IPS-NIHi7 (cell line): ENCODE results near the gene ITCH.
"Not testable (repeated sequence)": the region's sequence is repeated elsewhere in the genome, so short reads cannot be mapped to it uniquely, and the experiment has no call there.

Source experiments
- DNase-seq: peaks from one replicate; pipeline ENCODE4 v3.0.0; 2012; ENCODE audit warnings: mixed read lengths; ENCODE audit errors: extremely low spot score

The ITCH gene

GRCh38 chr20:34377072-34377847 is 14.2 kb downstream of the ITCH start:
- DNase-seq: no peak

- DNase-seq: no peak
These were observed 19.1 kb downstream of the ITCH start for GRCh38 chr20:34382174-34382573.

- DNase-seq: not testable (repeated sequence)
These were observed 19.9 kb downstream of the ITCH start for GRCh38 chr20:34382877-34383455.

- no peak for DNase-seq
These were observed 22.4 kb downstream of the ITCH start for GRCh38 chr20:34385464-34385863.

- no peak for DNase-seq
These were observed 24.9 kb downstream of the ITCH start for GRCh38 chr20:34388000-34388399.

- no peak for DNase-seq
These were observed 25.6 kb downstream of the ITCH start for GRCh38 chr20:34388678-34389077.

GRCh38 chr20:34389206-34389953 is 26.3 kb downstream of the ITCH start:
- no peak for DNase-seq

- DNase-seq: no peak
These were observed 27.0 kb downstream of the ITCH start for GRCh38 chr20:34389954-34390555.

GRCh38 chr20:34396408-34396807 is 33.3 kb downstream of the ITCH start:
- DNase-seq: no peak

- DNase-seq: no peak
These were observed 34.0 kb downstream of the ITCH start for GRCh38 chr20:34397096-34397495.

GRCh38 chr20:34400776-34401175 is 37.7 kb downstream of the ITCH start:
- DNase-seq: not testable (repeated sequence)

GRCh38 chr20:34401741-34402455 is 38.8 kb downstream of the ITCH start:
- DNase-seq: no peak

- DNase-seq: no peak
These were observed 39.4 kb downstream of the ITCH start for GRCh38 chr20:34402461-34402860.

- no peak for DNase-seq
These were observed 40.2 kb downstream of the ITCH start for GRCh38 chr20:34403063-34403827.

- DNase-seq: no peak
These were observed 40.8 kb downstream of the ITCH start for GRCh38 chr20:34403908-34404307.

GRCh38 chr20:34404803-34405202 is 41.7 kb downstream of the ITCH start:
- DNase-seq: no peak

GRCh38 chr20:34405247-34405651 is 42.2 kb downstream of the ITCH start:
- DNase-seq: not testable (repeated sequence)

- DNase-seq: not testable (repeated sequence)
These were observed 42.9 kb downstream of the ITCH start for GRCh38 chr20:34405942-34406341.

- DNase-seq: no peak
These were observed 44.9 kb downstream of the ITCH start for GRCh38 chr20:34407962-34408474.

GRCh38 chr20:34410336-34410735 is 47.3 kb downstream of the ITCH start:
- DNase-seq: no peak

- no peak for DNase-seq
These were observed 49.4 kb downstream of the ITCH start for GRCh38 chr20:34412453-34412852.
